Measurements from ENCODE around the gene PLEKHF1.

DNA sequence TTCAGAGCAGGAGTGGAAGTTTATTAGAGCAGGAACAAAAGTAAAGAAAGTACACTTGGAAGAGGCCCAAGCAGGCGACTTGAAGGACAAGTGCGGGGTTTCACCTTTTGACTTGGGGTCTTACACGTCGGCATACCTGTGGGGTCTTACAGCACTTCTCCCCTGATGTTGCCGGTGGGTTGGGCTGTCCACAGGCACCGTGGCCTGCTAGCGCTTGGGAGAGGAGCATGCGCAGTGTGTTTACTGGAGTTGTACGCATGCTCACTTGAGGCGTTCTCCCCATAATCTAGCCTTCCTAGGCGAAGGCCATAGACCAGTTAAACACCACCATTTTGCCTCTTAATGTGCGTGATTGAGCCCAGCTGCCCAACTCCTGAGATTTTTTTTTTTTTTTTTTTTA is 25.0 kb upstream of the PLEKHF1 start:
- TF ChIP-seq, protein P1, sequence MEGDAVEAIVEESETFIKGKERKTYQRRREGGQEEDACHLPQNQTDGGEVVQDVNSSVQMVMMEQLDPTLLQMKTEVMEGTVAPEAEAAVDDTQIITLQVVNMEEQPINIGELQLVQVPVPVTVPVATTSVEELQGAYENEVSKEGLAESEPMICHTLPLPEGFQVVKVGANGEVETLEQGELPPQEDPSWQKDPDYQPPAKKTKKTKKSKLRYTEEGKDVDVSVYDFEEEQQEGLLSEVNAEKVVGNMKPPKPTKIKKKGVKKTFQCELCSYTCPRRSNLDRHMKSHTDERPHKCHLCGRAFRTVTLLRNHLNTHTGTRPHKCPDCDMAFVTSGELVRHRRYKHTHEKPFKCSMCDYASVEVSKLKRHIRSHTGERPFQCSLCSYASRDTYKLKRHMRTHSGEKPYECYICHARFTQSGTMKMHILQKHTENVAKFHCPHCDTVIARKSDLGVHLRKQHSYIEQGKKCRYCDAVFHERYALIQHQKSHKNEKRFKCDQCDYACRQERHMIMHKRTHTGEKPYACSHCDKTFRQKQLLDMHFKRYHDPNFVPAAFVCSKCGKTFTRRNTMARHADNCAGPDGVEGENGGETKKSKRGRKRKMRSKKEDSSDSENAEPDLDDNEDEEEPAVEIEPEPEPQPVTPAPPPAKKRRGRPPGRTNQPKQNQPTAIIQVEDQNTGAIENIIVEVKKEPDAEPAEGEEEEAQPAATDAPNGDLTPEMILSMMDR (IDR thresholded peaks at IDR 0.05 in 2 of 3, conservative IDR thresholded peaks at IDR 0.05 in 1 of 3; ENCODE audit: borderline replicate concordance in 1 of 3, insufficient read depth in 1 of 3, low read depth in 2 of 3, low read length in 2 of 3), result no peak
- no peak for TF ChIP-seq EZH2phosphoT487 (IDR thresholded peaks at IDR 0.05; ENCODE audit: borderline replicate concordance)
- TF ChIP-seq CEBPB (IDR thresholded peaks at IDR 0.05; ENCODE audit: low read depth), result no peak
- TF ChIP-seq POLR2A (IDR thresholded peaks at IDR 0.05; ENCODE audit: borderline replicate concordance, extremely low read depth, insufficient read depth, insufficient read length), result no peak
- TF ChIP-seq EZH2 (IDR thresholded peaks at IDR 0.05), result no peak
- no peak for TF ChIP-seq SP1 (IDR thresholded peaks at IDR 0.05; ENCODE audit: low read depth)
- TF ChIP-seq, protein P2, sequence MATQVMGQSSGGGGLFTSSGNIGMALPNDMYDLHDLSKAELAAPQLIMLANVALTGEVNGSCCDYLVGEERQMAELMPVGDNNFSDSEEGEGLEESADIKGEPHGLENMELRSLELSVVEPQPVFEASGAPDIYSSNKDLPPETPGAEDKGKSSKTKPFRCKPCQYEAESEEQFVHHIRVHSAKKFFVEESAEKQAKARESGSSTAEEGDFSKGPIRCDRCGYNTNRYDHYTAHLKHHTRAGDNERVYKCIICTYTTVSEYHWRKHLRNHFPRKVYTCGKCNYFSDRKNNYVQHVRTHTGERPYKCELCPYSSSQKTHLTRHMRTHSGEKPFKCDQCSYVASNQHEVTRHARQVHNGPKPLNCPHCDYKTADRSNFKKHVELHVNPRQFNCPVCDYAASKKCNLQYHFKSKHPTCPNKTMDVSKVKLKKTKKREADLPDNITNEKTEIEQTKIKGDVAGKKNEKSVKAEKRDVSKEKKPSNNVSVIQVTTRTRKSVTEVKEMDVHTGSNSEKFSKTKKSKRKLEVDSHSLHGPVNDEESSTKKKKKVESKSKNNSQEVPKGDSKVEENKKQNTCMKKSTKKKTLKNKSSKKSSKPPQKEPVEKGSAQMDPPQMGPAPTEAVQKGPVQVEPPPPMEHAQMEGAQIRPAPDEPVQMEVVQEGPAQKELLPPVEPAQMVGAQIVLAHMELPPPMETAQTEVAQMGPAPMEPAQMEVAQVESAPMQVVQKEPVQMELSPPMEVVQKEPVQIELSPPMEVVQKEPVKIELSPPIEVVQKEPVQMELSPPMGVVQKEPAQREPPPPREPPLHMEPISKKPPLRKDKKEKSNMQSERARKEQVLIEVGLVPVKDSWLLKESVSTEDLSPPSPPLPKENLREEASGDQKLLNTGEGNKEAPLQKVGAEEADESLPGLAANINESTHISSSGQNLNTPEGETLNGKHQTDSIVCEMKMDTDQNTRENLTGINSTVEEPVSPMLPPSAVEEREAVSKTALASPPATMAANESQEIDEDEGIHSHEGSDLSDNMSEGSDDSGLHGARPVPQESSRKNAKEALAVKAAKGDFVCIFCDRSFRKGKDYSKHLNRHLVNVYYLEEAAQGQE (IDR thresholded peaks at IDR 0.05; ENCODE audit: low read depth), result no peak
- no peak for TF ChIP-seq FOSL1 (IDR thresholded peaks at IDR 0.05; ENCODE audit: low read depth)
- no peak for TF ChIP-seq POLR2AphosphoS5 (IDR thresholded peaks at IDR 0.05; ENCODE audit: low read depth, low read length)
